ENCODE results near the gene PEPD. TPM values are rescaled to one million over a fixed set of nuclear protein-coding genes. Genes with fewer than 3 reads are reported as not detected.

PEPD gene
- total and polyA plus RNA-seq, 4 donors, result 37.3 to 211 (median 117) TPM

DNA sequence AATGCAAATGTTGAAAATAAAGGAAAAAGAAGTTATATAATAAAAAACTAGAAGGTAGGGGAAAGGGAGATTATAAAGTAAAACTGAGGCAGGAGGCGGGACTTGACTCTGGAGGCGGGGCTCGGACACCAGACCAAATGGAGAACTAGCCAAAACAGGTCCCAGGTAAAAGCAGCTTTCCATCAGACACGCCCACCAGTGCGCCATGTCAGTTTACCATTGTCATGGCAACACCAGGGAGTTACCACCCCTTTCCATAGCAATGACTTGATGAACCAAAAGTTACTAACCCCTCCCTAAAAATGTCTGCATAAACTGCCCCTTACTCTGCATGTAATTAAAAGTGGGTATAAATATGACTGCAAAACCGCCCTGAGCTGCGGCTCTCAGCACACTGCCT lies 70.9 kb downstream of the PEPD start:
- DNase-seq (ENCODE audit: low spot score), result no peak
- Histone ChIP-seq H3K9ac (ENCODE audit: low read depth in 1 of 2, low read length in 2 of 2) (no peak overlapping the region), H3K4me1 (ENCODE audit: control insufficient read depth in 4 of 4, insufficient read depth in 4 of 4, low read length in 3 of 4) (no peaks in the 10 kb centered on the region), H3K4me3 (ENCODE audit: low read depth in 1 of 3, low read length in 3 of 3) (no peak overlapping the region), H3K27me3 (ENCODE audit: control insufficient read depth in 4 of 4, insufficient read depth in 4 of 4, low read length in 3 of 4) (no peaks in the 10 kb centered on the region), H3K27ac (ENCODE audit: low read depth in 1 of 2, low read length in 2 of 2) (no peak overlapping the region), H3K36me3 (ENCODE audit: control insufficient read depth in 4 of 4, insufficient read depth in 3 of 4, low read depth in 1 of 4, low read length in 3 of 4) (peaks cover 1 to 15% (median 10%) of the 10 kb centered on the region in 4 donors), H3K9me3 (ENCODE audit: control insufficient read depth in 4 of 4, low read length in 3 of 4) (no peaks in the 10 kb centered on the region)
- TF ChIP-seq, protein P1, sequence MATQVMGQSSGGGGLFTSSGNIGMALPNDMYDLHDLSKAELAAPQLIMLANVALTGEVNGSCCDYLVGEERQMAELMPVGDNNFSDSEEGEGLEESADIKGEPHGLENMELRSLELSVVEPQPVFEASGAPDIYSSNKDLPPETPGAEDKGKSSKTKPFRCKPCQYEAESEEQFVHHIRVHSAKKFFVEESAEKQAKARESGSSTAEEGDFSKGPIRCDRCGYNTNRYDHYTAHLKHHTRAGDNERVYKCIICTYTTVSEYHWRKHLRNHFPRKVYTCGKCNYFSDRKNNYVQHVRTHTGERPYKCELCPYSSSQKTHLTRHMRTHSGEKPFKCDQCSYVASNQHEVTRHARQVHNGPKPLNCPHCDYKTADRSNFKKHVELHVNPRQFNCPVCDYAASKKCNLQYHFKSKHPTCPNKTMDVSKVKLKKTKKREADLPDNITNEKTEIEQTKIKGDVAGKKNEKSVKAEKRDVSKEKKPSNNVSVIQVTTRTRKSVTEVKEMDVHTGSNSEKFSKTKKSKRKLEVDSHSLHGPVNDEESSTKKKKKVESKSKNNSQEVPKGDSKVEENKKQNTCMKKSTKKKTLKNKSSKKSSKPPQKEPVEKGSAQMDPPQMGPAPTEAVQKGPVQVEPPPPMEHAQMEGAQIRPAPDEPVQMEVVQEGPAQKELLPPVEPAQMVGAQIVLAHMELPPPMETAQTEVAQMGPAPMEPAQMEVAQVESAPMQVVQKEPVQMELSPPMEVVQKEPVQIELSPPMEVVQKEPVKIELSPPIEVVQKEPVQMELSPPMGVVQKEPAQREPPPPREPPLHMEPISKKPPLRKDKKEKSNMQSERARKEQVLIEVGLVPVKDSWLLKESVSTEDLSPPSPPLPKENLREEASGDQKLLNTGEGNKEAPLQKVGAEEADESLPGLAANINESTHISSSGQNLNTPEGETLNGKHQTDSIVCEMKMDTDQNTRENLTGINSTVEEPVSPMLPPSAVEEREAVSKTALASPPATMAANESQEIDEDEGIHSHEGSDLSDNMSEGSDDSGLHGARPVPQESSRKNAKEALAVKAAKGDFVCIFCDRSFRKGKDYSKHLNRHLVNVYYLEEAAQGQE (IDR thresholded peaks at IDR 0.05), result no peak
- no peak for TF ChIP-seq RAD21 (IDR thresholded peaks at IDR 0.05)
- TF ChIP-seq, protein P2, sequence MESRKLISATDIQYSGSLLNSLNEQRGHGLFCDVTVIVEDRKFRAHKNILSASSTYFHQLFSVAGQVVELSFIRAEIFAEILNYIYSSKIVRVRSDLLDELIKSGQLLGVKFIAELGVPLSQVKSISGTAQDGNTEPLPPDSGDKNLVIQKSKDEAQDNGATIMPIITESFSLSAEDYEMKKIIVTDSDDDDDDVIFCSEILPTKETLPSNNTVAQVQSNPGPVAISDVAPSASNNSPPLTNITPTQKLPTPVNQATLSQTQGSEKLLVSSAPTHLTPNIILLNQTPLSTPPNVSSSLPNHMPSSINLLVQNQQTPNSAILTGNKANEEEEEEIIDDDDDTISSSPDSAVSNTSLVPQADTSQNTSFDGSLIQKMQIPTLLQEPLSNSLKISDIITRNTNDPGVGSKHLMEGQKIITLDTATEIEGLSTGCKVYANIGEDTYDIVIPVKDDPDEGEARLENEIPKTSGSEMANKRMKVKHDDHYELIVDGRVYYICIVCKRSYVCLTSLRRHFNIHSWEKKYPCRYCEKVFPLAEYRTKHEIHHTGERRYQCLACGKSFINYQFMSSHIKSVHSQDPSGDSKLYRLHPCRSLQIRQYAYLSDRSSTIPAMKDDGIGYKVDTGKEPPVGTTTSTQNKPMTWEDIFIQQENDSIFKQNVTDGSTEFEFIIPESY (IDR thresholded peaks at IDR 0.05), result no peak
- no peak for TF ChIP-seq GABPA (IDR thresholded peaks at IDR 0.05 in 1 of 2, conservative IDR thresholded peaks at IDR 0.05 in 1 of 2)
- no peak for TF ChIP-seq HNF4G (IDR thresholded peaks at IDR 0.05)
- no peak for TF ChIP-seq SP1 (IDR thresholded peaks at IDR 0.05)
- TF ChIP-seq RXRA (IDR thresholded peaks at IDR 0.05), result no peak
- no peak for TF ChIP-seq HNF4A (conservative IDR thresholded peaks at IDR 0.05)
- TF ChIP-seq, protein P3, sequence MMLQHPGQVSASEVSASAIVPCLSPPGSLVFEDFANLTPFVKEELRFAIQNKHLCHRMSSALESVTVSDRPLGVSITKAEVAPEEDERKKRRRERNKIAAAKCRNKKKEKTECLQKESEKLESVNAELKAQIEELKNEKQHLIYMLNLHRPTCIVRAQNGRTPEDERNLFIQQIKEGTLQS (IDR thresholded peaks at IDR 0.05), result no peak
- no peak for TF ChIP-seq TAF1 (conservative IDR thresholded peaks at IDR 0.05)
- TF ChIP-seq, protein P4, sequence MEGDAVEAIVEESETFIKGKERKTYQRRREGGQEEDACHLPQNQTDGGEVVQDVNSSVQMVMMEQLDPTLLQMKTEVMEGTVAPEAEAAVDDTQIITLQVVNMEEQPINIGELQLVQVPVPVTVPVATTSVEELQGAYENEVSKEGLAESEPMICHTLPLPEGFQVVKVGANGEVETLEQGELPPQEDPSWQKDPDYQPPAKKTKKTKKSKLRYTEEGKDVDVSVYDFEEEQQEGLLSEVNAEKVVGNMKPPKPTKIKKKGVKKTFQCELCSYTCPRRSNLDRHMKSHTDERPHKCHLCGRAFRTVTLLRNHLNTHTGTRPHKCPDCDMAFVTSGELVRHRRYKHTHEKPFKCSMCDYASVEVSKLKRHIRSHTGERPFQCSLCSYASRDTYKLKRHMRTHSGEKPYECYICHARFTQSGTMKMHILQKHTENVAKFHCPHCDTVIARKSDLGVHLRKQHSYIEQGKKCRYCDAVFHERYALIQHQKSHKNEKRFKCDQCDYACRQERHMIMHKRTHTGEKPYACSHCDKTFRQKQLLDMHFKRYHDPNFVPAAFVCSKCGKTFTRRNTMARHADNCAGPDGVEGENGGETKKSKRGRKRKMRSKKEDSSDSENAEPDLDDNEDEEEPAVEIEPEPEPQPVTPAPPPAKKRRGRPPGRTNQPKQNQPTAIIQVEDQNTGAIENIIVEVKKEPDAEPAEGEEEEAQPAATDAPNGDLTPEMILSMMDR (IDR thresholded peaks at IDR 0.05; ENCODE audit: low read depth, low read length, missing input control), result no peak
- TF ChIP-seq, protein P5, sequence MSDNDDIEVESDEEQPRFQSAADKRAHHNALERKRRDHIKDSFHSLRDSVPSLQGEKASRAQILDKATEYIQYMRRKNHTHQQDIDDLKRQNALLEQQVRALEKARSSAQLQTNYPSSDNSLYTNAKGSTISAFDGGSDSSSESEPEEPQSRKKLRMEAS (IDR thresholded peaks at IDR 0.05), result no peak
- no peak for TF ChIP-seq EGR1 (IDR thresholded peaks at IDR 0.05; ENCODE audit: low read depth in 2 of 2)
- TF ChIP-seq JUND (IDR thresholded peaks at IDR 0.05), result no peak
- TF ChIP-seq NR2F2 (IDR thresholded peaks at IDR 0.05), result no peak
- WGBS, result 97% methylated on average over 7 of the region's 7 CpGs

DNA sequence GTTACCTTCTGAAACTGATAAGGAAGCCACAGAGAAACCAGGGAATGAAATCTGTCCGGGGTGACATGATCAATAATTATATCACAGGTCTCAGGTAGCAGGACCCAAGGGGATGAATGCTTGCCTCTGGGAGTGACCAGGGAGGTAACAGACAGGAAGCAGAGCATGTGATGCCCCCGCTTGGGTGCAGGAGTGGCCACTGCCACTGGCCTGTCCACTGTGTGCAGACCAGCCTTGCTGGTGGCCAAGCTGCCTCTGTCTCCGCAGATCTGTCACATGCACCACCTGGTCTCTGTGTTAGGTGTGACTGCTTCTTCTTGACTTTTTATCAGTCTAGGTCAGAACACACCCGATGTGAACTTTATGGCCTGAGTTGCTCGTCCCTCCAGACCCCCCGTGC lies 71.8 kb downstream of the PEPD start:
- Histone ChIP-seq H3K27ac (ENCODE audit: low read depth in 1 of 2, low read length in 2 of 2) (no peak overlapping the region), H3K9me3 (ENCODE audit: control insufficient read depth in 4 of 4, low read length in 3 of 4) (no peaks in the 10 kb centered on the region), H3K4me1 (ENCODE audit: control insufficient read depth in 4 of 4, insufficient read depth in 4 of 4, low read length in 3 of 4) (no peaks in the 10 kb centered on the region), H3K27me3 (ENCODE audit: control insufficient read depth in 4 of 4, insufficient read depth in 4 of 4, low read length in 3 of 4) (no peaks in the 10 kb centered on the region), H3K4me3 (ENCODE audit: low read depth in 1 of 3, low read length in 3 of 3) (no peak overlapping the region), H3K9ac (ENCODE audit: low read depth in 1 of 2, low read length in 2 of 2) (no peak overlapping the region), H3K36me3 (ENCODE audit: control insufficient read depth in 4 of 4, insufficient read depth in 3 of 4, low read depth in 1 of 4, low read length in 3 of 4) (peaks cover 1 to 18% (median 13%) of the 10 kb centered on the region in 4 donors)
- DNase-seq (ENCODE audit: low spot score), result no peak
- 92% methylated on average over 6 of the region's 6 CpGs for WGBS
- TF ChIP-seq, protein P3 (IDR thresholded peaks at IDR 0.05), result no peak
- TF ChIP-seq FOXA1 (IDR thresholded peaks at IDR 0.05), result no peak
- TF ChIP-seq, protein P2 (IDR thresholded peaks at IDR 0.05), result no peak
- TF ChIP-seq SP1 (IDR thresholded peaks at IDR 0.05), result no peak
- TF ChIP-seq RXRA (IDR thresholded peaks at IDR 0.05), result no peak
- TF ChIP-seq, protein P5 (IDR thresholded peaks at IDR 0.05), result no peak
- TF ChIP-seq GABPA (IDR thresholded peaks at IDR 0.05 in 1 of 2, conservative IDR thresholded peaks at IDR 0.05 in 1 of 2), result no peak
- no peak for TF ChIP-seq EGR1 (IDR thresholded peaks at IDR 0.05; ENCODE audit: low read depth in 2 of 2)
- TF ChIP-seq HNF4A (conservative IDR thresholded peaks at IDR 0.05), result no peak
- TF ChIP-seq NR2F2 (IDR thresholded peaks at IDR 0.05), result no peak
- no peak for TF ChIP-seq FOXA2 (IDR thresholded peaks at IDR 0.05)

Measured in liver (tissue), 9 donors.